ENCODE results near the gene GCLM. TPM values are rescaled to one million over a fixed set of nuclear protein-coding genes. Genes with fewer than 3 reads are reported as not detected.
"Not testable (repeated sequence)": the region's sequence is repeated elsewhere in the genome, so short reads cannot be mapped to it uniquely, and the experiment has no call there.

GCLM gene, protein sequence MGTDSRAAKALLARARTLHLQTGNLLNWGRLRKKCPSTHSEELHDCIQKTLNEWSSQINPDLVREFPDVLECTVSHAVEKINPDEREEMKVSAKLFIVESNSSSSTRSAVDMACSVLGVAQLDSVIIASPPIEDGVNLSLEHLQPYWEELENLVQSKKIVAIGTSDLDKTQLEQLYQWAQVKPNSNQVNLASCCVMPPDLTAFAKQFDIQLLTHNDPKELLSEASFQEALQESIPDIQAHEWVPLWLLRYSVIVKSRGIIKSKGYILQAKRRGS
- 10 to 100 TPM; 11.6 to 17.1 (median 14.5) TPM for polyA plus RNA-seq (ENCODE audit: insufficient read length in 4 of 4)

DNA sequence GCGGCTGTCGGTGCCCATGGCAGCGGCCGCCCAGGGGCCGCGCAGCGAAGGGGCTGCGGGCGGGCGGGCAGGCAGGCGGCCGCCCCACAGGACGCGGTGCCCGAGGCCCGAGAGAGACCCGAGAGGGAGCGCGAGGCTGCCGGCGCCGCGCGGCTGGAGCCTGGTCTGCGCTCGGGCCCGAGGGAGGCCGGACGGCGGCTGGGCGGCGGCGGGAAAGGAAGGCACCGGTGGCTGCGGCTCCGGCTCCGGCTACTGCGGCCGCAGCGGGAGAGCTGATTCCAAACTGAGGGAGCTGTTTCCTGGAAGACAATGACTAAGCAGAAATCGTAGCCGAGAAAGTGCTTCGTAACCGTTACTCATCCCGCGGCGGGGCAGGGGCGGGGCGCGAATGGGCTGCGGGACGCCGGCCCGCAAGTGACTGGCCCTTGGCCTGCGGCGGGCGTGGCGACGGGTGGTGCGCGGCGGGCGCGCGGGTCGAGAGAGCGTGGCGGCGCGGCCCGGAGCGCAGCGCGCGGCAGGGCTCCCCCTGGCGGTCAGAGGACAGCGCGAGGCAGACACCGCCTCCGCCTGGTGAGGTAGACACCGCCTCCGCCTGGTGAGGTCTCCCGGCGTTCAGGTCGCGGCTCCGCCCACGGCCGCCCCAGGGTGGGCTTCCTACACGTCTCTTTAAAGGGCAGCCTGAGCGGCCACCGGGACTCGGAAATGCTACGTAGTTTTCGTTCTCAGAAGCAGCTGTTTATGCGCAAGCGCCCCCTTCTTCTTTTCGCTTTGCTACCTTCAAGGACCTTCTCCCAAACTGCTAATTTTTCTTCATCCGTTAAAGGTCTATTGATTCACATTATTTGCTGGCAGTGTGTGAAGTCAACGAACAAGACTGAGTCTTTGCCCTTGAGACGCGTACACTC is at the start of gene GCLM:
Gene GCLM, minus strand, starts transcription at position 285 of the 905 bp plus-strand sequence. Its CDS starts 267 bp downstream, at position 18.
- DNase-seq (ENCODE audit: low read depth in 4 of 4, low spot score in 3 of 4) = peak; percentile 68 to 83 (median 72)

DNA sequence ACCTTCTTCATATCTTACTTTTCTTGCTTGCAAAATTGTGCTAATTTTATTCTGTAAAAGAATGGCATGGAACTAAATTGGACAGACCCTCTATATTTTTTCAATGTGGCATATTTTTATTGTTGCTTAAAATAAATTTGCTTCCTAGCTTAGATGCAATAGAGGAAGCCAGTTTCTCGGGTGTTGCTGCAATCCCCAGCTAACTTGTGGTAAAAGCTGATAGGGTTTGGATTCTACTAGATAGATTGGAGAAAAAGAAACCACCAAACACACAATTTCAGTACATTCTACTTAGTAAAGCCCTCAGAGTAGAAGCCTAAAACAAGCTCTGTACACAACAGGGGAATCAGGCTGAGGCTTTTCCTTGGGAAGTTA is 49.5 kb upstream of the GCLM start:
- DNase-seq (ENCODE audit: low read depth in 4 of 4, low spot score in 3 of 4) = no peak

DNA sequence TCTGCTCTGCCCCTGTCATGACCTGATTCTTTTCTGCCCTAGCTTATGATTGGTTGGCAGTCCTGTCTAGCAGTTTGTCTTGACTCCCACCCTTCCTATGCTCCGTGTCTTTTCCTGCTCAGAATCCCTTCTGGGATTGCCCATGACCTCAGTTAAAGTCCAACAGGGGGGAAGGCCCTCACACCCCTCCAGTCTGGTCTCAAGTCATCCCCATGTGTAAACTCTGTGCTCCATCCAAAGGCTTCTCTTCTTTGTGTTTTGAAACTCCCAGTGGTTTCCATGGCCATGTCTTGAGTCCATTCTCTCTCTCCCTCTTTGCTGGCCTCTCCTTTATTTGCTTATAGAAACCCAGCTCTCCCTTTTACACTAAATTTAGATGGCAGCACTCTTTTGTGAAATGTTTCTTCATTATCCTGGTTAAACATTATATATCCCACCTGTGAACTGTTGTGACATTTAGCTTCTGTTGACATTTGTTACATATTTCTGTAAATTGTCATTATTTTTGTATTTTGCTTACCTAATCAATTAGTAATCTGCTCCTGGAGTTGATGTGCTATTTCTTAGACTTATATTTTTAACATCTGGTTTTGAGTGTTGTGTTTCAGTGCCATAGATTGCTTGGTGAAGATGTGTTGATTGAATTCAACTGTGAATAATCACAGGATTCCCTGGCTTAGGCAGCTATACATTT is 48.9 kb upstream of the GCLM start:
- DNase-seq (ENCODE audit: low read depth in 4 of 4, low spot score in 3 of 4) = no peak

DNA sequence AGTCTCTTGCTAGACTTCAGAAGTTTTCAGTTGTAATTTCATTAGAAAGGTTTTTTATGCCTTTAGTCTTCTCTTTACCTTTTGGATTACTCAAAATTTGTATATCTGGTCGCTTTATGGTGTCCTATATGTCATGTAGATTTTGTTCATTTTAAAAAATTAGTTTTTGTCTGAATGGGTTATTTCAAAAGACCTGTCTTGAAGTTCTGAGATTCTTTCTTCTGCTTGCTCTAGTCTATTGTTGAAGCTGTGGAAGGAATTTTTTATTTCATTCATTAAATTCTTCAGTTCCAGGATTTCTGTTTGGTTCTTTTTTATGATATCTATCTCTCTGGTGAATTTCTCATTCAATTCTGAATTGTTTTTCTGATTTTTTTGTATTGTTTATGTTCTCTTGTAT is 46.5 kb upstream of the GCLM start:
- DNase-seq (ENCODE audit: low read depth in 4 of 4, low spot score in 3 of 4) = no peak

DNA sequence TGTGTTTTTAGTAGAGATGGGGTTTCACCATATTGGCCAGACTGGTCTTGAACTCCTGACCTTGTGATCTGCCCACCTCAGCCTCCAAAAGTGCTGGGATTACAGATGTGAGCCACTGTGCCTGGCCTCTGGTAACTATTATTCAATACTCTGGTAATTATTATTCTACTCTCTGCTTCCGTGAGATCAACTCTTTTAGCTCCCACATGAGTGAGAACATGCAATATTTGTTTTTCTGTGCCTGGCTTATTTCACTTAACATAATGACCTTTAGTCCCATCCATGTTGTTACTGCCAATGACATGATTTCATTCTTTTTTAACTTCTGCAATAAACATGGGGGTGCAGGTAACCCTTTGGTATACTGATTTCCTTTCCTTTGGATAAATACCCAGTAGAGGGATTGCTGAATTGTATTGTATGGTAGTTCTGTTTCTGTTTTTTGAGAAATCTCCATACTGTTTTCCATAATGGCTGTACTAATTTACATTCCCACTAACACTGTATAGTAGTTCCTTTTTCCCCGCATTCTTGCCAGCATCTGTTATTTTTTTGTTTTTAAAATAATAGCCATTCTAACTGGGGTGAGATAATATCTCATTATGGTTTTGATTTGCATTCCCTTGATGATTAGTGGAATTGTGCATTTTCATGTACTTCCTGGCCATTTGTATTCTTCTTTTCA is 37.9 kb upstream of the GCLM start:
- DNase-seq (ENCODE audit: low read depth in 4 of 4, low spot score in 3 of 4) = not testable (repeated sequence)

DNA sequence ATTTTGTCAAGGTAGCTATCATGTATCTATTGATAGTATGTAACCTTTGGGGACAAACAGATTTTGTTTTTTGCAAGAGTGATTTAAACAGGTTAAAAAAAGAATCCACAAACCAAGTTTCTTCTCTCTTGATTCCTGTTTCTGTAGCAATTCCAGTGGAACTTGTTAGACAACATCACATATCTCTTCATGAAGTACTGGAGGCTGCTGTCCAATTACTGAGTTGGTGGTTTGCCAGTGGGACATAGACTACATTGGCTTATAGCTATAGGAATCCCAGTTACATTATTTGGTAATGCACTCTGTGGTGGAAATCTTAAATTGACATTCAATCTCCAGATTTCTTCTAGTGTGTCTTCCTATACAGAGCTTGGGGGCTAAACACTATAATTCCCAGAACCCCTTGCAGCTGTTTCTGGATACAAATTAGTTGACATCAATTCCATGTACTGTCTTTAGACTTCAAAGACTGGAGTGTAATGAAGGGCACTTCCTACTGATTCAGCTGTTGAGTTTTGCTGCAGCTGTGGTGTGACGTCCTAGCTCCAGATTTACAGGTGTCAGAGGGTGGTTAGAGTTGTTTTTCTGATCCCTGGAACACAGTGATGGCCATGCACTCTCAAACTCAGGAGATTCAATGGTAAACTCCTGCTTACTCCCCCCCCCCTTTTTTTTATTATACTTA is 29.4 kb upstream of the GCLM start:
- DNase-seq (ENCODE audit: low read depth in 4 of 4, low spot score in 3 of 4) = no peak

DNA sequence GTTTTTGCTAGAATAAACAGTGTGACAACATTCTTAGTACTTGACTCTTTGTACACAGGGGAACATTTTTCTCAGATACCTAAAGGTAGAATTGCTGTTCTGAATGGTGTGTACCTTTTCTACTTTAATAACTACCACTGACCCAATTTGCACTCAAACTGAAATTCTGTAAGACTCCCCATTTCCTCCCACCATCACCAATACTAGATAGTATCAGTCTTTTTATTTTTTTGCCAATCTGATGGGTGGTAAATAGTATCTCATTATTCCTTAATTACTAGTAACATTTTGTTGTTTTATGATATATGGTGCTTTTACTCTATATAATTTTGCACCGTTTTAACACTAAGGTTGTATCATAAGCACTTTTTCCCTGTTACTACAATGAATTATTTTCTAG is 28.8 kb upstream of the GCLM start:
- DNase-seq (ENCODE audit: low read depth in 4 of 4, low spot score in 3 of 4) = no peak

DNA sequence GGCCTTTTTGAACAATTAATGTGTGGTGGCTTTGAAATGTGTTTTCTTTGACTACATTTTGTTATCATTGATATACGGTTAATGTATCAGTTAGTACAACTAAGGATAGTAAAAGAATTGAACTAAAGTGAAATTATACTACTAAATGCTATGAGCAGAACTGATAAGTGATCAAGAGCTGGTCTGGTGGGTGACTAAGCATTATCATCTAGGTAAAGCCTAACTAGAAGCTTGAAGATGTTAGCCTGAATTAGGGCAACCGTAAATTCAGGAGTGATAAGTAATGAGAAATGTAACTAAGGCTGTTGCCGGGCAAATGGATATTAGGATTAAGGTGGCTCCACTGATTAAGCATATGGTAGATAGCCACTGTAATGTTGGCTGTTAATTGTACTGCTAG is 16.0 kb upstream of the GCLM start:
- no peak for DNase-seq (ENCODE audit: low read depth in 4 of 4, low spot score in 3 of 4)

DNA sequence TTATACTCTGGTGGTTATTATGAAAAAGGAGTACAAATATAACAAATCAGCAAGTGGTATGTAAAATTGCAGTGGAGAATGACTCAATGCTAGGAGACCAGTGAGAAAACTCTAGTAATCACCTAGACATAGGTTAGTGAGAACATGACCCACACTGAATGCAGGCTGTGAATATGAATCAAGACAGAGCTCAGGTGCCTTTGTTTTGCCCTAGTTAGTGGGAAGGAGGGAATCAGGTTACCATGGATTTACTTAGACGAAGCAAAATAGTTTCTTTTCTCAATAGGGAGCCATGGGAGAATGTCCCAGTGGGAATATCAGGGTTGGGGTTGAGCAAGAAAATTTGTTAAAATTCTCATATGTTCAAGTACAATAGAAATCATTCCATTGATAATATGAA is 10.6 kb upstream of the GCLM start:
- DNase-seq (ENCODE audit: low read depth in 4 of 4, low spot score in 3 of 4) = no peak

DNA sequence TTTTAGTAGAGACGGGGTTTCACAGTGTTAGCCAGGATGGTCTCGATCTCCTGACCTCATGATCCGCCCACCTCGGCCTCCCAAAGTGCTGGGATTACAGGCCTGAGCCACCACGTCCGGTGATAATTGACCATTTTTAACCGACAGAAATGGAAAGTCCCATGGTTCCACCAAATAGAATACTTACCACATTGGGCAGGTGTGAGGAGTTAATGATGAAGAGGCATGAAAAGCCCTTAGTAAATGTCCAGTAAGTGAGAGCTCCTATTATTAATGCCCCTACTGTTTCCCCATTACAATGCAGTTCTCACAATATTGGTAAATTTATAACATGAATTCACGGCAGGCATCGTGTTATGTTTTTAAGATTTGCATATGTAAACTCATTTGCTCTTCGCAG is 8.1 kb upstream of the GCLM start:
- no peak for DNase-seq (ENCODE audit: low read depth in 4 of 4, low spot score in 3 of 4)

DNA sequence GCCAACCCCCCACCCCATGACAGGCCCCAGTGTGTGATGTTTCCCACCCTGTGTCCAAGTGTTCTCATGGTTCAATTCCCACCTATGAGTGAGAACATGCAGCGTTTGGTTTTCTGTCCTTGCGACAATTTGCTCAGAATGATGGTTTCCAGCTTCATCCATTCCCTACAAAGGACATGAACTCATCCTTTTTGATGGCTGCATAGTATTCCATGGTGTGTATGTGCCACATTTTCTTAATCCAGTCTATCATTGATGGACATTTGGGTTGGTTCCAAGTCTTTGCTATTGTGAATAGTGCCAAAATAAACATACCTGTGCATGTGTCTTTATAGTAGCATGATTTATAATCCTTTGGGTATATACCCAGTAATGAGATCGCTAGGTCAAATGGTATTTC is 1.6 kb upstream of the GCLM start:
- DNase-seq (ENCODE audit: low read depth in 4 of 4, low spot score in 3 of 4) = not testable (repeated sequence)

DNA sequence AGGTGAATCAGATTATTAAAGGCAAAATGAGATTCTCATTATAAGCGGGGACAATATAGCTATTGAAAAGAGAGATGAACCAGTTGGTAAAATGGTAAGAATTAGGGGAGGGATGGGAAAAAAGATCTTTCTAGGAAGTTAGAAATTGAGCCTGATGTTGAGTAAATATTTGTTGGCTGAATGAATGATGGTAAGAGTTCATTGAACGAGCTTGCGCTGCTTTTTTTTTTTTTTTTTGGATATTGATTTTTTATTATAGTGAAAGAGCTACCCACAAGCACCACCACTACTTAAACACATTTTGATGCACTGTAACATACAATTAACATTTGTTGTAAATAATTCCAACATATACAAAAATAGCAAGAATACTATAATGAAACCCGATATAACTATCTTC is 1.1 kb upstream of the GCLM start:
- no peak for DNase-seq (ENCODE audit: low read depth in 4 of 4, low spot score in 3 of 4)

DNA sequence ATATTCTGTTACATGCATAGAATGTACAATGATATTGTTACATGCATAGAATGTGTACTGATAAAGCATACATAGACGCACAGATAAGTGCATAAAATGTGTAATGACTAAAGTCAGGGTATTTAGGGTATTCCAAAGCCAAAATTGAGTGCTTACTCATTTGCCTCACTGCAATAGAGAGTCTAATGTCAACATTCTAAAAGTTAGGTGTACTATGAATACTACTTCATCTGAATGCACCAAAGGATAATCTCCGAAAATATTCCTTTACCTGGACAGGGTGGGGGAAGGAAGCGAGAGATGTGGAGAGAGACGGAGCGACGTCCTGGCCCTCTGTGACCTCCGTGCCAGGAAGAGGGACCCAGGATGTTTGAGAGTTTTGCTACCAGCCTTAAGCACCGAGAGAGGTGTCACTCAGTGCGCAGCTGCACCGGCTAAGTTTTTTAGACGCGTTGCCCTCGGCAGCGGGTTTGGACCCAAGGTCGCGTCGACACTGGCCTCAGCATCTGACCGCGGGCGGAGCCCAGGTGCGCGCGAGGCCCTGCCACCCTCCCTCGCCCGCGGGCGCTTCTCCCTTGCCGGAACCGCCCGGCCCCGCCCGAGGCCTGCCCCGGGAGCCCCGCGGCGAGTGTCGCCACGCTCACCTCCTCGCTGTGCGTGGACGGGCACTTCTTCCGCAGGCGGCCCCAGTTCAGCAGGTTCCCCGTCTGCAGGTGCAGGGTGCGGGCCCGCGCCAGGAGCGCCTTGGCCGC is 660 bp downstream of the GCLM start:
- DNase-seq (ENCODE audit: low read depth in 4 of 4, low spot score in 3 of 4) = no peak

DNA sequence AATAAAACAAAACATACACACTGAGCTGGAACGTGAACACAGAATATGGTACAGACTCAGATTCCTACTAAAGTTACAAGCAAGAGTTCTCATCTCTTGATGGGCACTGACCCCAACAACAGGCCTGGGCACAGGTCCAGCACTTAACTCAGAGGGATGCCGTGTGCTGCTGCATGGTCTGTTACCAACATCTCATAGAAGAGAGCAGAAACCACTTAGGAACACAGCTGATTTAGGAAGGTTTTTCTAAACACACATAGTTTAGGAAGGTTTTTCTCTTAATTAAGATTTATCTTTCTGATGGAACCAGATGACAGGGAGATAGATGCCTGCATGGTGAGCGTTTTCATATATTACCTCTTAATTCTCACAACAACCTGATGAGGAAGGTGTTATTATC is 1.5 kb downstream of the GCLM start:
- no peak for DNase-seq (ENCODE audit: low read depth in 4 of 4, low spot score in 3 of 4)

DNA sequence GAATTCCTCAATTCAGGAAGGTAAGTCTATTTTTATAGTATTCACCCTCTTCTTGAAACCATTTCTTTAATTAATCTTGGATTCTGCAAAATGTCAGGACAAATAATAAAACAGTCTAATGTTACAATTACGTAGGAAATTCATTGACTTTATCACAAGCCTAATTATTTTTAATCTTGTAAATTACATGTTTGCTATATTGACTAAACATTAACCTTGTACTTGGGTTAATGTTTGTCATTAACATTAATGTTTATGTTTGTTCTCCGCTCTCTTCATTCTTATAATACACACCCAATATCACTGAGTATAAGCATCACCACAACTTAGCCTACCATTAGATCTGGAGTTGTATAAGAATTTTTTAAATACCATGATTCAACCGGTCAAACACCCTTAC is 2.8 kb downstream of the GCLM start:
- no peak for DNase-seq (ENCODE audit: low read depth in 4 of 4, low spot score in 3 of 4)

DNA sequence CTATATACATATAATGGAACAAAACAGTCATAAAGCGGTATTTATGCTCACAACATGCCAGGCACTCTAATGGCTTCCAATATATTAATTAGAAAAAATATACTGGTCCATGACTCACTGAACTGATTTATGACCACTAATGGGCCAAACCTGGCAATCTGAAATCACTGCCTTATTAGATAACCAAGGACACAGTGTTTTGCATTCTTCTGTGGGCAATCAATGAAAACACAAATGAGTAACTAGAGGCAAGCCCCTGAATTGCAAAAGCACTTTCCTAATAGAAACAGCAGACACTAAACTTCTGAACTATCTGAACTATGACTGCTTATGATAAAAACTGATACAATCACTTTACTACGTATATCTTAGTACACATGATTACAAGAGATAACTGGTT is 3.5 kb downstream of the GCLM start:
- no peak for DNase-seq (ENCODE audit: low read depth in 4 of 4, low spot score in 3 of 4)

DNA sequence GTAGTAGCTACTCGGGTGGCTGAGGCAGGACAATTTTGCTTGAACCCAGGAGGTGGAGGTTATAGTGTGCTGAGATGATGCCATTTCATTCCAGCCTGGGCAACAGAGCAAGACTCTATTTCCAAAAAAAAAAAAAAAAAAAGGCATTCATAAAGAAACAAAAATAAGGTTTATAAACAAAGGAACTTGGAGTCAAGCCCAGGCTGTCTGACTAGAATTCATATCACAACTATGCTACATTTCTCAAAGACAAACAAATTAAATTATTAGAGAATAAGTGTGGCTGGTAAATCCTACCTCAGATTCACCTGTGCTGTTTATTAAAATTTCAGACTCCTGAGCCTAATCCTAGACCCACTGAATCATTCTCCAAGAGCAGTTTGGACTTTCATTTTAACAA is 4.2 kb downstream of the GCLM start:
- no peak for DNase-seq (ENCODE audit: low read depth in 4 of 4, low spot score in 3 of 4)

DNA sequence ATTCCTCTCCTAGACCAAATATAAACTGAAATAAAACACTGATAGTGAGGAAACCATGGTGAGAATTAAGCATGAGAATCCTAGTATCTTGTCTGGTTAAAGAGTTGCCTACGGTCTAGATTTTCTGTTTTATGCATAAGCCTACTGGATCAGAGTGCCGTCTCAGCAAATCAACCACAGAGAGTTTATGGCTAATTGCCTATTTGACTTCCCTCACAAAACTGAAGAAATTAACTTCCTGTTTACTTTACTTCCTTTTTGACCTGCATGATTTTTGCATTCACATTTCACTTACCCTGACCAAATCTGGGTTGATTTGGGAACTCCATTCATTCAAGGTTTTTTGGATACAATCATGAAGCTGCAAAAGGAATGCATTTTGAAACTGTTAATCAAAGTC is 5.0 kb downstream of the GCLM start:
- DNase-seq (ENCODE audit: low read depth in 4 of 4, low spot score in 3 of 4) = no peak

DNA sequence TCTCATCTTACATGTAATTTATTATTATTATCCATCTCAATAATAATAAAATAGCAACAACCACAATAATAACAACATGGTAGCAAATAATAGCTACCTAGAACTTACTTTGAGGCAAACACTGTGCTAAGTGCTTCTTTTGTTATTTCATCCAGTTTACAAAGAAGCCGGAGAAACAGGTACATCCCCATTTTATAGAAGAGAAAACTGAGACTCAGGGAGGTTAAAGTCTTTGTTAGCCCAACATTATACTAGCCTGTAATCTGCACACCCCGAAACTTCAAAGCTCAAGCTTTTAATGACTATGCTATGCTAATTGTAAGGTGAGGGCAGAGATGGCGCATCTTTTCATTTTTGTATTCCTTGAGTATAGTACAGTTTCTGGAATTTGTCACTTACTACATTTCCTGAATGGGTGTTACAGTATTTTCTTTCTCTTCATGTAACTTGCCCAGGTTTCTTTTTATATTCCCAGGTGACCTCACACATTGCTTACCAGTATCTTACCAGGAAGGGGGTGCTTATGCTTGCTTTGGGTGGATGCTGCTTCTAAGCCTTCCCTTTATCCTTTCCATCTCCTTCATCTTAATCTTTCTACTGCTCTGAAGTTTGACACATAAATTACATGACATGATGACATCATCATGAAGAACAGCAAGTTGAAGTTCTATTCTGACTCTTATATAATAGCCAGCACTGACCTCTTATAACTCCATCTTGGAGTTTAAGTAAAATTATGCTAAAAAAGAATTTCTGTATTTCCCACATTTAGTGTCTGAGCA is 8.3 kb downstream of the GCLM start:
- no peak for DNase-seq (ENCODE audit: low read depth in 4 of 4, low spot score in 3 of 4)
